H1 (cell line): Measurements from ENCODE around the gene TPH2. TPM values are rescaled to one million over a fixed set of nuclear protein-coding genes. Genes with fewer than 3 reads are reported as not detected.

ENCODE experiments used
- CTCF ChIA-PET: fragments of 300-600 bp; sonication (Branson Sonifier 250); formaldehyde crosslinking; loops from one replicate; lab custom pipeline; 2021; ENCODE audit not compliant: partially characterized antibody; lab: Charles Lee
- POLR2A ChIA-PET: fragments of 300-600 bp; sonication (Branson Sonifier 250); formaldehyde crosslinking; loops from one replicate; lab custom pipeline; 2021; ENCODE audit warnings: inconsistent platforms; ENCODE audit not compliant: partially characterized antibody; lab: Charles Lee
- DNase-seq, 2 experiments: peaks; one replicate each; pipeline versions ENCODE4 v3.0.0 to v3.0.0-alpha.2; 2010 to 2022; ENCODE audit warnings: low spot score in 2 of 2, low read depth in 1 of 2, mixed read lengths in 1 of 2
- FAIRE-seq: peaks from 2 replicates; lab custom pipeline; 2011; peaks lifted over from hg19 to GRCh38; lab: Jason Lieb, UNC
- H2AFZ ChIP-seq: 2 replicates; pipeline ENCODE4 v1.8.1; 2012; ENCODE audit warnings: low read length, inconsistent platforms
- H2AK5ac ChIP-seq: 2 replicates; pipeline ENCODE4 v1.6.1; 2013; ENCODE audit warnings: low read depth, low read length
- H2BK120ac ChIP-seq: replicated peaks from 2 replicates; pipeline ENCODE3; 2013; ENCODE audit warnings: low read depth, low read length, inconsistent platforms
- H2BK12ac ChIP-seq: 2 replicates; pipeline ENCODE4 v1.6.1; 2013; ENCODE audit warnings: low read depth, low read length
- H2BK15ac ChIP-seq: 2 replicates; pipeline ENCODE4 v1.6.1; 2013; ENCODE audit warnings: low read length
- H2BK20ac ChIP-seq: 2 replicates; pipeline ENCODE4 v1.6.1; 2013; ENCODE audit warnings: low read length
- H2BK5ac ChIP-seq: 2 replicates; pipeline ENCODE4 v1.6.1; 2013; ENCODE audit warnings: low read depth, low read length
- H3K14ac ChIP-seq: 2 replicates; pipeline ENCODE4 v1.6.1; 2013; ENCODE audit warnings: inconsistent platforms; ENCODE audit not compliant: insufficient read length
- H3K18ac ChIP-seq: 2 replicates; pipeline ENCODE4 v1.6.1; 2013; ENCODE audit warnings: low read length; ENCODE audit errors: extremely low read depth
- H3K23ac ChIP-seq: 2 replicates; pipeline ENCODE4 v1.6.1; 2013; ENCODE audit warnings: inconsistent platforms; ENCODE audit not compliant: insufficient read length
- H3K23me2 ChIP-seq: 2 replicates; pipeline ENCODE4 v1.6.1; 2013; ENCODE audit warnings: low read depth, low read length
- H3K27ac ChIP-seq: 2 replicates; pipeline ENCODE4 v1.6.1; 2011; ENCODE audit warnings: low read depth, low read length, inconsistent platforms
- H3K27me3 ChIP-seq, 4 experiments: replicated peaks in 1 of 4; 1 replicate in 1 of 4; 2 replicates in 3 of 4; pipeline versions ENCODE4 v1.6.1 to v1.8.1; 2011 to 2013; ENCODE audit warnings: low read length in 3 of 4, mild to moderate bottlenecking in 3 of 4, inconsistent platforms in 2 of 4, mixed read lengths in 2 of 4, moderate library complexity in 1 of 4; ENCODE audit not compliant: control insufficient read depth in 3 of 4, insufficient read depth in 3 of 4; ENCODE audit errors: extremely low read depth in 1 of 4
- H3K36me3 ChIP-seq, 4 experiments: 2 replicates each; pipeline versions ENCODE4 v1.6.1 to v1.8.1; 2011 to 2013; ENCODE audit warnings: mild to moderate bottlenecking in 4 of 4, low read length in 3 of 4, moderate library complexity in 2 of 4, control low read depth in 1 of 4, inconsistent platforms in 1 of 4; ENCODE audit not compliant: insufficient read depth in 4 of 4, control insufficient read depth in 2 of 4
- H3K4ac ChIP-seq: replicated peaks from 2 replicates; pipeline ENCODE3; 2013; ENCODE audit warnings: low read length, low read depth, mixed read lengths, inconsistent platforms; ENCODE audit not compliant: insufficient read length
- H3K4me1 ChIP-seq, 4 experiments: replicated peaks in 1 of 4; 1 replicate in 1 of 4; 2 replicates in 3 of 4; pipeline versions ENCODE4 v1.6.1 to v1.8.1; 2011 to 2013; ENCODE audit warnings: low read length in 3 of 4, inconsistent platforms in 2 of 4, mixed read lengths in 1 of 4; ENCODE audit not compliant: insufficient read depth in 4 of 4, control insufficient read depth in 3 of 4
- H3K4me2 ChIP-seq, 2 experiments: 2 replicates each; pipeline versions ENCODE4 v1.6.1 to v1.8.1; 2011 to 2013; ENCODE audit warnings: low read depth in 2 of 2, low read length in 2 of 2, control low read depth in 1 of 2, inconsistent platforms in 1 of 2, mild to moderate bottlenecking in 1 of 2; ENCODE audit not compliant: insufficient read depth in 1 of 2
- H3K4me3 ChIP-seq, 4 experiments: fragments of 200-600, 300-600 bp in 1 of 4; sonication (generic), shearing (Covaris generic), sonication (Bioruptor Twin) in 1 of 4; 2 replicates each; pipeline versions ENCODE4 v1.5.1 to v1.8.1; 2011 to 2016; ENCODE audit warnings: low read length in 4 of 4, low read depth in 3 of 4, control low read depth in 2 of 4, inconsistent platforms in 2 of 4, mild to moderate bottlenecking in 2 of 4, mixed read lengths in 1 of 4, moderate library complexity in 1 of 4; ENCODE audit not compliant: insufficient read depth in 2 of 4; ENCODE audit errors: extremely low read depth in 1 of 4
- H3K56ac ChIP-seq: replicated peaks from 2 replicates; pipeline ENCODE3; 2013; ENCODE audit warnings: low read depth, mild to moderate bottlenecking, mixed read lengths, low read length, inconsistent platforms; ENCODE audit not compliant: insufficient read length
- H3K79me1 ChIP-seq: 2 replicates; pipeline ENCODE4 v1.6.1; 2013; ENCODE audit warnings: low read depth, low read length, control low read depth
- H3K79me2 ChIP-seq, 2 experiments: 2 replicates each; pipeline versions ENCODE4 v1.6.1 to v1.8.1; 2012 to 2013; ENCODE audit warnings: low read length in 2 of 2, mild to moderate bottlenecking in 2 of 2, inconsistent platforms in 1 of 2; ENCODE audit not compliant: insufficient read depth in 2 of 2, control insufficient read depth in 1 of 2
- H3K9ac ChIP-seq, 4 experiments: replicated peaks in 1 of 4; 1 replicate in 1 of 4; 2 replicates in 3 of 4; pipeline versions ENCODE4 v1.6.1 to v1.8.1; 2011 to 2013; ENCODE audit warnings: low read depth in 3 of 4, low read length in 3 of 4, control low read depth in 2 of 4, mild to moderate bottlenecking in 2 of 4, moderate library complexity in 2 of 4, inconsistent platforms in 1 of 4; ENCODE audit errors: extremely low read depth in 1 of 4
- H3K9me3 ChIP-seq, 2 experiments: 2 replicates each; pipeline versions ENCODE4 v1.6.1 to v1.8.1; 2012 to 2013; ENCODE audit warnings: mild to moderate bottlenecking in 2 of 2, moderate library complexity in 2 of 2, control low read depth in 1 of 2, inconsistent platforms in 1 of 2, low read depth in 1 of 2, low read length in 1 of 2, mixed read lengths in 1 of 2; ENCODE audit not compliant: insufficient read depth in 2 of 2
- H4K20me1 ChIP-seq, 2 experiments: replicated peaks in 1 of 2; 2 replicates each; pipeline versions ENCODE3 to v1.8.1; 2011 to 2013; ENCODE audit warnings: inconsistent platforms in 2 of 2, low read length in 2 of 2, mild to moderate bottlenecking in 1 of 2; ENCODE audit not compliant: insufficient read depth in 2 of 2, control insufficient read depth in 1 of 2
- H4K5ac ChIP-seq: 2 replicates; pipeline ENCODE4 v1.6.1; 2013; ENCODE audit warnings: low read length, low read depth, mixed read lengths, inconsistent platforms; ENCODE audit not compliant: insufficient read length
- H4K8ac ChIP-seq: 2 replicates; pipeline ENCODE4 v1.8.0; 2013; ENCODE audit warnings: mild to moderate bottlenecking, moderate library complexity, low read length, inconsistent platforms; ENCODE audit not compliant: insufficient read depth; ENCODE audit errors: extremely low read depth
- H4K91ac ChIP-seq: replicated peaks from 2 replicates; pipeline ENCODE3; 2013; ENCODE audit warnings: low read length, mixed read lengths, inconsistent platforms; ENCODE audit not compliant: insufficient read length
- ASH2L ChIP-seq: fragments of 200-600, 300-600 bp; sonication (generic); IDR thresholded peaks from one replicate; pipeline ENCODE4 v1.7.1; 2017; ENCODE audit warnings: low read length
- CHD1 ChIP-seq: IDR thresholded peaks from 2 replicates; pipeline ENCODE4 v1.6.1; 2012; ENCODE audit warnings: low read depth, low read length, improper control_type of control experiment
- CHD2 ChIP-seq: IDR thresholded peaks from 2 replicates; pipeline ENCODE4 v1.6.1; 2012; ENCODE audit warnings: low read length, improper control_type of control experiment
- CTCF ChIP-seq, 3 experiments: IDR thresholded peaks; 1 replicate in 2 of 3; 2 replicates in 1 of 3; pipeline versions ENCODE4 v1.5.1 to v1.6.1; 2011; ENCODE audit warnings: low read length in 3 of 3, mild to moderate bottlenecking in 3 of 3, inconsistent platforms in 2 of 3, low read depth in 1 of 3, moderate library complexity in 1 of 3; ENCODE audit not compliant: insufficient read depth in 1 of 3; ENCODE audit errors: control extremely low read depth in 1 of 3
- EP300 ChIP-seq, 2 experiments: IDR thresholded peaks; 1 replicate in 1 of 2; 2 replicates in 1 of 2; pipeline ENCODE4 v1.6.1; 2011 to 2012; ENCODE audit warnings: low read depth in 2 of 2, low read length in 2 of 2, mild to moderate bottlenecking in 2 of 2, borderline replicate concordance in 1 of 2, inconsistent platforms in 1 of 2, moderate library complexity in 1 of 2
- JUN ChIP-seq: IDR thresholded peaks from 2 replicates; pipeline ENCODE4 v1.6.1; 2011; ENCODE audit warnings: low read depth, mild to moderate bottlenecking, improper control_type of control experiment, low read length
- NANOG ChIP-seq: IDR thresholded peaks from 2 replicates; pipeline ENCODE4 v1.6.1; 2011; ENCODE audit warnings: low read length, low read depth, mild to moderate bottlenecking, inconsistent platforms; ENCODE audit not compliant: insufficient read depth, poor library complexity, severe bottlenecking
- POLR2AphosphoS5 ChIP-seq: IDR thresholded peaks from 2 replicates; pipeline ENCODE4 v1.6.1; 2011; ENCODE audit warnings: low read depth, low read length
- TAF7 ChIP-seq: optimal IDR thresholded peaks from 2 replicates; pipeline ENCODE3; 2011; ENCODE audit warnings: low read depth, mild to moderate bottlenecking, inconsistent platforms, low read length, moderate library complexity, borderline replicate concordance
- TBP ChIP-seq: IDR thresholded peaks from 2 replicates; pipeline ENCODE4 v1.6.1; 2011; ENCODE audit warnings: low read depth, low read length, improper control_type of control experiment
- WGBS, 2 experiments: shearing (Covaris generic) in 1 of 2; methylation state at CpG; one replicate each; pipeline versions ENCODE4 v1.1.6 to v1.1.7; 2013 to 2015; ENCODE audit warnings: low lambda C conversion rate in 2 of 2, mixed read lengths in 2 of 2, inconsistent platforms in 1 of 2, low coverage in 1 of 2, missing lambda C conversion rate in 1 of 2; ENCODE audit not compliant: insufficient replicate concordance in 2 of 2, insufficient coverage in 1 of 2, insufficient read length in 1 of 2; ENCODE audit errors: extremely low coverage in 1 of 2, missing lambda C conversion rate in 1 of 2; 5-methylcytosine and 5-hydroxymethylcytosine counted together
- polyA plus RNA-seq, 7 experiments: library from polyadenylated mRNA; depleted of rRNA in 3 of 7; stranded (reverse) in 5 of 7; unstranded in 2 of 7; fragments of >200 nt in 5 of 7; fragments of 200-250 nt in 2 of 7; gene quantifications; 1 replicate in 5 of 7; 2 replicates in 1 of 7; 4 replicates in 1 of 7; pipeline versions ENCODE4 v1.2.1 to v1.2.3, GENCODE V29; 2011 to 2013; ENCODE audit warnings: missing spikeins in 2 of 7, mixed read lengths in 2 of 7
- total RNA-seq: library from RNA; stranded (reverse); fragmentation: NEBNext Ultra II Directional; extraction: Animal tissue kit (Norgen Biotek cat#: 25700); gene quantifications from 2 replicates; pipeline ENCODE4 v1.2.1, GENCODE V29; 2021

The TPH2 gene
- total and polyA plus RNA-seq, 2 of the 8 experiments (the other 6 are each of a cell fraction or from before 2014, with no cell fraction given): 0.57 to 1.1 TPM

DNA sequence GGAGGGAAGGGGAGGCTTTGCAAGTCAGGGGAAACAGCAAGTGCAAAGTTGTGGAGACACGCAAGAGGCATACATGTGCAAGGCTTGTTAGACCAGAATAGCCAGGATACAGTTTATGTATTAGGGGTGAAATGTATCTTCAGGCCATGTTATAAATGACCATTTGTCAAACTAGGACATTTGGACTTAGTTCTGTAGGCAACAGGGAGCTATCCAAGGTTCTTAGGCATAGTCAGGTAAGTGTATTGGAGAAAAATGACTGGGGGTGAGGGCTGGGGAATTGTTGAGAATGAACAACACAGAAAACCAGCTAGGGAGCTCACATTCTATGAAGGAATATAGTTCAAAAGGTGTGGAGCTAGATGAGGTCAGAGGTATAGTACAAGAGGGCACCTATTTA, 42.5 kb downstream of the TPH2 start:
- H3K79me2 ChIP-seq: no peaks in the 10 kb centered on the region
- TF ChIP-seq TBP (no peak), EP300 (IDR thresholded peaks at IDR 0.05; ENCODE audit: borderline replicate concordance in 1 of 2, low read depth in 2 of 2, low read length in 2 of 2) (no peak), NANOG (no peak), CHD2 (no peak), ASH2L (no peak), CHD1 (no peak), POLR2AphosphoS5 (no peak), TAF7 (no peak), CTCF (IDR thresholded peaks at IDR 0.05; ENCODE audit: control extremely low read depth in 1 of 3, insufficient read depth in 1 of 3, low read depth in 1 of 3, low read length in 3 of 3) (no peak), JUN (no peak)

More for the DNA sequence above, 42.5 kb downstream of the TPH2 start:
- no peak overlapping the region for H3K18ac ChIP-seq
- no peak overlapping the region for H3K56ac ChIP-seq
- no peaks in the 10 kb centered on the region for H3K9me3 ChIP-seq
- 0 out of 4 replicates have a peak overlapping the region, but pooled peaks of 1 of the 2 experiments have one; percentile 23 for H3K4me2 ChIP-seq
- H3K4me3 ChIP-seq: no peak overlapping the region
- no peak overlapping the region for H4K5ac ChIP-seq
- no peak overlapping the region for H2BK120ac ChIP-seq
- H3K9ac ChIP-seq: no peak overlapping the region
- FAIRE-seq (no peak), DNase-seq (no peak)
- H2BK15ac ChIP-seq: no peak overlapping the region
- H3K14ac ChIP-seq: no peak overlapping the region
- CTCF ChIA-PET: interaction anchor here (1.2 to 1.6 kb wide), 2 partner anchors 39 to 42 kb away, joined by 4 to 5 read pairs; partner anchors contain the start of gene TPH2
- H2AK5ac ChIP-seq: no peak overlapping the region
- H3K4ac ChIP-seq: no peak overlapping the region
- H2BK20ac ChIP-seq: no peak overlapping the region
- H2AFZ ChIP-seq: no peak overlapping the region
- peaks cover 0 to 8% (median 0%) of the 10 kb centered on the region in 4 experiments; a peak in 4 of 7 replicates for H3K4me1 ChIP-seq
- H4K8ac ChIP-seq: no peak overlapping the region
- no peak overlapping the region for H3K23ac ChIP-seq
- H3K79me1 ChIP-seq: no peaks in the 10 kb centered on the region
- no peak overlapping the region for H2BK5ac ChIP-seq
- no peak overlapping the region for H4K91ac ChIP-seq
- H4K20me1 ChIP-seq: no peaks in the 10 kb centered on the region
- no peaks in the 10 kb centered on the region for H3K27me3 ChIP-seq
- H3K27ac ChIP-seq: no peak overlapping the region
- no peaks in the 10 kb centered on the region for H3K36me3 ChIP-seq
- no peak overlapping the region for H2BK12ac ChIP-seq
- WGBS, 2 experiments: 100% methylated on average over 1 of the region's 1 CpG; no CpG with 5 or more reads in 1 of the 2 experiments
- H3K23me2 ChIP-seq: no peaks in the 10 kb centered on the region
- POLR2A ChIA-PET: no interaction called here
